ENCODE results near the gene UNC5B. TPM values are rescaled to one million over a fixed set of nuclear protein-coding genes. Genes with fewer than 3 reads are reported as not detected.

The UNC5B gene
- total RNA-seq, 1 experiment from 2014 or later = 0.25 TPM

DNA sequence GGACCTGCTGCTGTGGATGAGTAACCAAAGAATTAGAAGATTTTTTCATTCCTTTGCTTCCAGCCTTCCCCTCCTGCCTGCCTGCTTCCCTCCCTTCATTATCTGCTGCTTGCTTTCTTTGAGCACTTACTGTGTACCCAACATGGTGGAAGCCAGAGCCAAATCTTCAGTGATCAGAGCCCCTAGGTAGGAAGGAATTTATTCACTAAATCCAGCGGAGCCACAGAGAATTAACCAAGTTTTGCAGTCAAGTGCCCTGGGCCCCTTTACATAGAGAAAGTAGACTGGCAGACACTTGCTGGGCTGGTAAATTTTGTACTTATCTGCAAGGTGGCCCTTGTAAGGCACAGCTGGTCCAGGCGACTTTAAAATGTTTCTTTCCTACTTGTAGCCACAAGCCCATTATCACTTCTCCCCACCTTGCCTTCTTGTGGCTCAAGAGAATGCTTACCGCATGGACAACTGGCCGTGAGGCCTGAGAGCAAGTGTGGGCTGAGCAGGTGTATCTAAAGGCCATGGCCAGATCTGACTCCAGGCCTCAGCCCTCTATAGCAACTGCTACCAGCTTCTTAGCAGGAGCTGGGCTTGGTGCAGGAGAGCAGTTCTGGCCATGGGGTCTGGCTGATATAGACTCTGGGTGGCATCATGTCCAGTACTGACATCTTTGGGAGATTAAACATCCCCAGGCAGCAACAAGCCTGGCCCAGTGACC, 11.1 kb downstream of the UNC5B start:
- DNase-seq (ENCODE audit: low read depth) = no peak

DNA sequence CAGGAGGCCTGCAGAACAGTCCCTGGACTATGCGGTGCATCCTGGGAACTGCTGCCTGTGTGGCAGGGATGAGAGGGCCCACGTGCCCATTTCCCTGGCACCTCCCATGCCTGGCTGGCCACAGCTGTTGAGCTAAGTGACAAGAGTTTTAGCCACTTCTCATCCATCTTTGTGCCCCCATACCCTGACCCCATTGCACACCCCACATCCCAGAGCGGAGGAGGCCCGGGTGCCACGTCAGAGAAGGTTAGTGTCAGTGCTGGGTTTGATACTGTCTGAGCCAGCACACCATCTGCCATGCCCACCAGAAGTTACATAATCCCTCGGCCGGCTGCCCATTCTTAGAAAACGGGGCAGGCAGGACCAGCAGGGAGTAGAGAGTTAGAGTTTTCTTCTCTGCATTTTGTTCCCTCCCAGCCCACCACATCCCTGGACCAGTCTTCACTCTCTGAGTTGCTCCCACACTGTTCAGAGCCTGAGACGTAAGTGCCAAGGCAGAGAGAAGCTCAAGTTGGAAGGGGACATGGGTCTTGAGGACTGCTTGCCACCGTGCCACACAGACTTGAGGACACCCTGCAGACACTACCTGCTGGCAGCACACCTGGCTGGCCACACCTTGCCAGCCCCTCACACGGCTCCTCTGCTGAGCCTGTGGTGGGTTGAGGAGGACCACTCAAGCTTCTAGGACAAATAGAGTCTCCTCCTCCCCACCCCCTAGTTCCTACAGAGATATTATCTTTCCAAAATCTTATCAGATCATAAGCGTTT, 13.1 kb downstream of the UNC5B start:
- no peak for DNase-seq (ENCODE audit: low read depth)

DNA sequence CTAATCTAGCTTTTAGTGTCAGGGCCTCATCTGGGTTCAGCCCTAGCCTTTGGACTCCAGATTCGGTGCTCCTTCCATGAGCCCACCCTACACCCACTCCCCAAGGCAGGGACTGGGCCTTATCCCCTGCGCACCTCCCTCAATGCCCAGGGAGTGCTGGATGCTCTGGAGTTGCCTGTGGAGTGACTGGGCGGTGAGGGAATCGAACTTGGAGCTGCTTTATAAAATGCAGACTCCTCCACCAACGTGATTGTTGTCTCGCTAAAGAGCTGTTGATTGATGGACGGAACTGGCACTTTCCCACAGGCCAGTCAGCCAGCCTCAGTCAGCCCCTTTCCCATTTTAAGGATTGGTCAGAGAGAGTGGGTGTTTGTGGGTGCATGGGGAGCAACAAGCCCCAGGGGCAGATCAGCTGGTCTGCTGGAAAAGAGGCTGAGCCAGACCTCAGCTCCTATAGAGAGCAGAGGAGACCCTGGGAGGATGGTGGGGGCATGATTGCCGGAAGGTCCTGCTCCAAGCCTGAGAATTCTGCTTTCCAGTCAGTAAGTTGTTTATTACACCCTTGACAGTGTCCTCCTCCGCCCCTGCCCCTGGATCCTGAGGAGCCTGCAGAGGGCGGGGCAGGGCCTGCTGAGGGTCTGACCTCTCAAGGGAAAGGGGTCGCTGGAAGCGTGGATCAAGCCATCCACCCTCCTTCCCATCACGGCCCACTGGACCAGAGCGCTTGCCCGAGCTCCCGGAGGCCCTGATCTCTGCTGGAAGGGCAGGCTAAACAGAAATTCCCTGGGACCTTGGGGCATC, 16.7 kb downstream of the UNC5B start:
- DNase-seq (ENCODE audit: low read depth) = no peak

GRCh38 chr10:71229726-71230655, 17.6 kb downstream of the UNC5B start:
- DNase-seq (ENCODE audit: low read depth) = no peak

GRCh38 chr10:71230656-71231025, 18.3 kb downstream of the UNC5B start:
- no peak for DNase-seq (ENCODE audit: low read depth)

- DNase-seq (ENCODE audit: low read depth) = no peak
These were observed 18.8 kb downstream of the UNC5B start for GRCh38 chr10:71231206-71231605.

GRCh38 chr10:71232089-71232998, 20.0 kb downstream of the UNC5B start:
- no peak for DNase-seq (ENCODE audit: low read depth)

DNA sequence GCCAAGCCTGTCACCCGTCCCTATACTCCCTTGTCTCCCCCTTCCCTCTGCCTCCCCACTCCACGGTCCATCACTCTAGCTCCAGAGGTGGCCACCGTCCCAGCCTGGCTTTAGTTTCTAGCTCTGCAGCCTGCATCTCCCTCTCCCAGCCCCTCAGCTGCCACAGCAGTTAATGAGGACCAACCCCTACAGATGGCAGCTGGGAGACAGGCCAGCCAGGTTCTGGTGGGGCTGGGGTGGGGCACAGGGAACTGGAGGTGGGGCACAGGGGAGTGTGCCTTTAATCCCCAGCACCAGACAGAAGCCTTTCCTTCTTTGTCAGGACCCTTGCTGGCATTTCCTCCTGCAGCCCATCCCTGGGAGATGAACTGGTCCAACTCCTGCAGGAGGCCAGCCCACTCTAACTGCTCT, 21.1 kb downstream of the UNC5B start:
- DNase-seq (ENCODE audit: low read depth) = no peak

- DNase-seq (ENCODE audit: low read depth) = no peak
These were observed 21.9 kb downstream of the UNC5B start for GRCh38 chr10:71234004-71234894.

DNA sequence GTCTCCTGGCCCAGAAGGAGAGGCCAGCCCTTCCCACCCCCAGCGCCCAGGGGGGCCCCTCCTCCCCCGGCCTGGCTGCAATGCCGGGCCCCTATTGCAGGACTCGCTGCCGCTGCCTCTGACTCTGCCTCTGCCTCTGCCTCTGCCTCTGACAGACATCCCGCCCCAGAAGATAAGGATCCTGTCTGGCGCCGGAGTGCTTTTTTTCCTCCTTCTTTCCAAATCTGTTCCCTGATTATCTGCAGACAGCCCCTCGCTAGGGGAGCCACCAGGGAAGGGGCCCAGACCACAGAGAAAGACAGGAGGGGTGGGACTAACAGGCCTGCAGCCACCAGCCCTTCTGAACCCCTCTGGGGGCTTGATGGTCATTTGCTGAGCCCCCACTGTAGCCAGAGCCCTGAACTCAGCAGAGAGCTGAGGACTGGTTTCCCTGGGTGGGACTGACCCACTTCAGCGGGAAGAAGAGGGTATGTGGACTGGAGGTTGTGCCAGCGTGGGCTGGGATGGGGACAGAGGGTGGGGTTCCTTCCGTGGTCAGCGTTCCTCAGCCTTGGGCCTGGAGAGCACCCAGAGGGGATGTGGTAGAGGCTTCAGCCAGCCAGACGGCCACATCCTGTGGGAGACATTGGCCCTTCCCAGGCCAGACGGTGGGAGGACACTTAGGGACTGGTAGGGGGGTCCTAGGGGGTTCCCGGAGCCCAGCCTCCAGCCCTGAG, 22.8 kb downstream of the UNC5B start:
- DNase-seq (ENCODE audit: low read depth) = peak; percentile 36

GRCh38 chr10:71235808-71236207, 23.4 kb downstream of the UNC5B start:
- no peak for DNase-seq (ENCODE audit: low read depth)

GRCh38 chr10:71236286-71236685, 23.9 kb downstream of the UNC5B start:
- DNase-seq (ENCODE audit: low read depth) = no peak

DNA sequence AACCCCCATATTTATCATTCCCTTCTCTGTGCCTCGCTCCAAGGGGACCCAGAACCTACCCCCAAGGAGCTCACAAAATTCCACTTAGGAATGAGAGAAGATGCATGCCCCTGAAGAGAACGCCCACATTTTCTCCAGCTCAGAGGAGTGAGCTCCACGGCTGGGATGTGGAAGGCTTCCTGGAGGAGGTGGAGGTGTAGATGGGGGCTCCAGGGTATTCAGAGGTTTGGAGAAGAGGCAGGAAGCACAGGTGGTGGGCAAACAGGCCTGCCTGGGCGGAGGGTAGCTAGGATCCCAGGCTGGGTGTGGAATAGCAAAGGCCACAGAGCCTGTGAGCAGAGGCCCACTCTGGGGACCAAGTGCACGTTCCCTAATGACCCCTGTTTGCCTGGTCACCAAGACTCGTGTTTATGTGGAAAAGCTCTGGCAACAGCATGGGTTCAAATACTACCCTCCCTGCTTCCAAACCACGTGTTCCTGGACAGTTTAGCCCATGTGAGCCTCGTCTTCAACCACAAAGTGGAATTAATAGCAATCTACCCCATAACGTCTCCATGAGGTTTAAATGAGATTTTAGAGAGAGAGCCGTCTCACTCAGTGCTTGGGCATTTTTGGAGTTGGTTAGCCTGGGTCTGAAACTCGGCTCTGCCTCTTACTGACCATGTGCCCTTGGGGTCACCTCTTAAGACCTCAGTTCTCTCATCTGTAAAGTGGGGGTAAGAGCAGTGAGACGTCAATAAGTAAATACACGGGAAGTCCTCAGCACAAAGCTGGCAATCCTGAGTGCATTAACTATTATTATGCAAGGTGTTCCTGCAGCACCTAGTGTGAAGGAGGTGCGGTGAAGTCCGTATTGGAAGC, 24.7 kb downstream of the UNC5B start:
- DNase-seq (ENCODE audit: low read depth) = no peak

- no peak for DNase-seq (ENCODE audit: low read depth)
These were observed 25.7 kb downstream of the UNC5B start for GRCh38 chr10:71237843-71238623.

DNA sequence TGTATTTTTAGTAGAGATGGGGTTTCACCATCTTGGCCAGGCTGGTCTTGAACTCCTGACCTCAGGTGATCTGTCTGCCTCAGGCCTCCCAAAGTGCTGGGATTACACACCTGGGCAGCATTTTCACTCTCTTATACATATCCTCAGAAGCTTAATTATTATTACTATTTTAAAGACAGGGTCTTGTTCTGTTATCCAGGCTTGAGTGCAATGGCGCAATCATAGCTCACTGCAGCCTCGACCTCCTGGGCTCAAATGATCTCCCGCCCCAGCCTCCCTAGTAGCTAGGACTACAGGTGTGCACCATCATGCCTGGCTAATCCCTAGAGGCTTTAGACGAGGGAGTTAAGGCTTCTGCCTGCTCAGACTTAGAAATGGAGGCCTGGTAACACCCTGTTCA, 26.3 kb downstream of the UNC5B start:
- DNase-seq (ENCODE audit: low read depth) = no peak

DNA sequence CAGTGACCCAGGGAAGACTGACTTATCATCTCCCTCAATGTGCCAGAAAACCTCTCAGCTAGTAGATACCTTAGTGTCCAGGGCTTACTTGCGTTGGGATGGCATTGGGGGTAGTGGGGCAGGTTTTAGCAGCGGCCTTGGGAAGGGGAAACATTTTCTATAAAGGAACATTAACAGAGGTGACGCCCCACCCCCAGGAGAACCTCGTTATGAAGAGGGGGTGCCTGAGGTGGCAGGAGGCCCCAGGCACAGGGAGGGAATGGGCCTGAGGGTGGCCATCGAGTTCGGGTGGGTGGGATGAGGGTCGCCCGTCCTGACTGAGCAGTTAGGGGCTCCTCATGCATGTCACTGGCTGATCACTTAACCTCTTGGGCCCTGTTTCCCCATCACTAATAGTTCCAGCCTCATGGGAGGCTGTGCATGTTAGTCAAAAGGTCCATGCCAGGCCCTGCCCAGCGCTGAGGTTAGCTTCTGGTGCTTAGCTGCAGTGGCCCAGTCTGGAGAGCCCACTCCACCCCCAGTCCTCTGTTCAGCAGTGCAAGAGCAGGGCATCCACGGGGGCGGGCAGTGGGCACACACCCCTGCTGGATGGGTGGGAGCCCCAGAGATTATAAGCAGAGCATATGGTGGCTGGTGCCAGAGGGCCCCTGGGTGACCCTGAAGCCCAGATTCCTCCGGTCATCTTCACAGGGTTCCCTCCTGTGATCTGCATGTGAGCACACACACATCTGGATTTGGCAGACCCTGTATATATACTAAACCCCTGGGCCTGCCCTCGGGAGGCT, 27.0 kb downstream of the UNC5B start:
- no peak for DNase-seq (ENCODE audit: low read depth)
